SK-N-SH (cell line): ENCODE data around the gene HOXB9. TPM values are rescaled to one million over a fixed set of nuclear protein-coding genes. Genes with fewer than 3 reads are reported as not detected.

Source experiments
- CTCF ChIA-PET: fragments of 300-600, 350-600 bp; formaldehyde crosslinking; extraction: SDS; loops from one replicate; lab custom pipeline; 2021; lab: Yijun Ruan, JAX
- POLR2A ChIA-PET: fragments of 350-600 bp; sonication (Branson Sonifier 250); formaldehyde crosslinking; extraction: SDS; loops from one replicate; lab custom pipeline; 2020; ENCODE audit warnings: antibody characterized with exemption, inconsistent platforms; lab: Yijun Ruan, JAX
- DNase-seq: peaks from one replicate; pipeline ENCODE4 v3.0.0; 2012
- H2AFZ ChIP-seq: fragments of 200-600 bp; sonication (generic); 2 replicates; pipeline ENCODE4 v1.8.1; 2016; ENCODE audit warnings: antibody characterized with exemption, mild to moderate bottlenecking, low read depth
- H3F3A ChIP-seq: fragments of 200-600 bp; sonication (generic); replicated peaks from 2 replicates; pipeline ENCODE3; 2016; ENCODE audit warnings: antibody characterized with exemption, mild to moderate bottlenecking; ENCODE audit not compliant: insufficient read depth
- H3K27ac ChIP-seq, 2 experiments: fragments of 200-500 bp in 1 of 2; fragments of 200-600 bp in 1 of 2; sonication (Bioruptor generic) in 1 of 2; sonication (generic), shearing (Covaris generic) in 1 of 2; 2 replicates each; pipeline versions ENCODE4 v1.5.1 to v1.6.1; 2014 to 2016; ENCODE audit warnings: low read depth in 2 of 2, inconsistent platforms in 1 of 2, low read length in 1 of 2, mild to moderate bottlenecking in 1 of 2, mixed read lengths in 1 of 2
- H3K27me3 ChIP-seq: fragments of 200-600 bp; sonication (generic), shearing (Covaris generic); 2 replicates; pipeline ENCODE4 v1.6.1; 2016; ENCODE audit warnings: mixed run types; ENCODE audit not compliant: insufficient read depth
- H3K36me3 ChIP-seq, 2 experiments: fragments of 200-500 bp in 1 of 2; fragments of 200-600 bp in 1 of 2; sonication (Bioruptor generic) in 1 of 2; sonication (generic) in 1 of 2; replicated peaks in 1 of 2; 2 replicates each; pipeline versions ENCODE3 to v1.5.1; 2014 to 2016; ENCODE audit warnings: low read length in 1 of 2, mild to moderate bottlenecking in 1 of 2; ENCODE audit not compliant: insufficient read depth in 2 of 2, control insufficient read depth in 1 of 2
- H3K4me1 ChIP-seq, 2 experiments: fragments of 200-500 bp in 1 of 2; fragments of 200-600 bp in 1 of 2; sonication (Bioruptor generic) in 1 of 2; sonication (generic), shearing (Covaris generic) in 1 of 2; 2 replicates each; pipeline versions ENCODE4 v1.5.1 to v1.6.1; 2014 to 2016; ENCODE audit warnings: low read depth in 1 of 2, low read length in 1 of 2, mixed run types in 1 of 2; ENCODE audit not compliant: insufficient read depth in 2 of 2, control insufficient read depth in 1 of 2
- H3K4me2 ChIP-seq: fragments of 200-600 bp; sonication (generic), shearing (Covaris generic); 2 replicates; pipeline ENCODE4 v1.6.1; 2017; ENCODE audit warnings: mixed run types
- H3K4me3 ChIP-seq, 2 experiments: fragments of 200-500 bp in 1 of 2; fragments of 200-600 bp in 1 of 2; sonication (Bioruptor generic) in 1 of 2; sonication (generic), shearing (Covaris generic) in 1 of 2; 2 replicates each; pipeline versions ENCODE4 v1.5.1 to v1.8.1; 2014 to 2016; ENCODE audit warnings: low read depth in 2 of 2, inconsistent platforms in 1 of 2, low read length in 1 of 2, mild to moderate bottlenecking in 1 of 2, mixed read lengths in 1 of 2, moderate library complexity in 1 of 2
- H3K79me2 ChIP-seq: fragments of 200-600 bp; sonication (generic); 2 replicates; pipeline ENCODE4 v1.8.1; 2017; ENCODE audit warnings: mild to moderate bottlenecking; ENCODE audit not compliant: insufficient read depth
- H3K9ac ChIP-seq: fragments of 200-600 bp; sonication (generic); 2 replicates; pipeline ENCODE4 v1.6.1; 2017; ENCODE audit warnings: mixed run types
- H3K9me2 ChIP-seq: fragments of 200-600 bp; sonication (generic); 2 replicates; pipeline ENCODE4 v1.6.1; 2017; ENCODE audit warnings: mixed run types
- H3K9me3 ChIP-seq: fragments of 200-600 bp; sonication (generic); 2 replicates; pipeline ENCODE4 v1.6.1; 2017; ENCODE audit warnings: mixed run types, mild to moderate bottlenecking, moderate library complexity
- H4K20me1 ChIP-seq: fragments of 200-600 bp; sonication (generic); 2 replicates; pipeline ENCODE4 v1.6.1; 2017; ENCODE audit warnings: mild to moderate bottlenecking, mixed run types; ENCODE audit not compliant: insufficient read depth
- EP300 ChIP-seq, 2 experiments: IDR thresholded peaks; 2 replicates each; pipeline versions ENCODE4 v1.4.0 to v1.6.1; 2012; ENCODE audit warnings: borderline replicate concordance in 1 of 2, low read depth in 1 of 2, low read length in 1 of 2
- EZH2phosphoT487 ChIP-seq: fragments of 200-600 bp; sonication (generic); IDR thresholded peaks from 2 replicates; pipeline ENCODE4 v1.6.1; 2017; ENCODE audit warnings: low read depth, mixed run types, mild to moderate bottlenecking, antibody characterized with exemption, moderate library complexity, borderline replicate concordance
- RAD21 ChIP-seq: IDR thresholded peaks from 2 replicates; pipeline ENCODE4 v1.6.1; 2012; ENCODE audit warnings: mild to moderate bottlenecking, low read length
- TAF1 ChIP-seq: IDR thresholded peaks from 2 replicates; pipeline ENCODE4 v1.6.1; 2012; ENCODE audit warnings: low read depth, mild to moderate bottlenecking, low read length, moderate library complexity, borderline replicate concordance
- WGBS: methylation state at CpG from one replicate; pipeline ENCODE4 v1.1.6; 2017; ENCODE audit warnings: low lambda C conversion rate; 5-methylcytosine and 5-hydroxymethylcytosine counted together
- polyA plus RNA-seq, 3 experiments: library from polyadenylated mRNA; depleted of rRNA; stranded (reverse); fragments of >200 nt; gene quantifications; 2 replicates each; pipeline ENCODE4 v1.2.3, GENCODE V29; 2012
- TF ChIP-seq, protein P1 (sequence below): IDR thresholded peaks from 2 replicates; pipeline ENCODE4 v1.6.1; 2012; ENCODE audit warnings: mild to moderate bottlenecking, low read depth, low read length, moderate library complexity

HOXB9 gene
- polyA plus RNA-seq, 1 of the 3 experiments (the other 2 are of a cell fraction) = not detected

DNA sequence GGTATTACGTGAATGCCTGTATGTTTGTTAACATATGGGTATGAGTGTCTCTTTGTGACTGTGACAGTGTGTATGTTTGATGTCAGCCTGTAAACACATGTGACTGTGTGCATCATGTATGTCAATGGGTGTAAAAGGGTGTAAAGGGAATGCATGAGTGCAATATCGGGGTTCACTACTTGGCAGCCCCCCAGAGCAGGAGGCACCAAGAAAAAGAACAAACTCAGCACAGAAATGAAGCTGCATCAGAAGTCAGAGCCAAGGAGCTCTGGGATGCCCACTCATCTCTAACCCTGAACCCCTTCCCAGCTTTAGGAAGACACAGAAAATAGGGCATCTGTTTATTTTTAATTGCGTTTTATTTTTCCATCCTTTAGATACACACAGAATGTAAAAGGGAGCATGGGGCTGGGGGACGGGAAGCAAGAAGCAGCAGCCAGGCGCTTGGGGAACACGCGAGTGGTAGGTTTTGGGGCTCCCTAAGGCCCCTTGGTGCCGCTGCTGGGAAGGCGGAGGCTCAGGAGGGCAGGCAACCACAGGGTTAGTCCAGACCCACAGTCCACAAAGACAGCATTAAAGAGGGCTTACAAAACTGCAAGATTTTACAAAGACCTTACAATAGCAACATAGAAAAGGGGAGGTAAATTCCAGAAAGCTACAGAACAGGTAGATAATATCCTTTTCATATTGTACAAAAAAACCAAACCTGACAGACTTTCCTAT lies 19.1 kb downstream of the HOXB9 start:
- H3K79me2 ChIP-seq = no peaks in the 10 kb centered on the region
- no peaks in the 10 kb centered on the region for H3K9me3 ChIP-seq
- ChIA-PET POLR2A (no interaction called here), CTCF (interaction anchor here (0.9 to 1.9 kb wide), 9 partner anchors 11 to 454 kb away, joined by 3 to 14 read pairs (median 5); partner anchors contain the start of gene HOXB5)
- no peak overlapping the region for H3K27ac ChIP-seq
- H4K20me1 ChIP-seq = peaks cover 4% of the 10 kb centered on the region; the same call in 1 of the 2 replicates
- H3K36me3 ChIP-seq = no peaks in the 10 kb centered on the region
- peaks cover 100% of the 10 kb centered on the region for H3K27me3 ChIP-seq
- no peak for TF ChIP-seq EP300 (IDR thresholded peaks at IDR 0.05; ENCODE audit: borderline replicate concordance in 1 of 2, low read depth in 1 of 2, low read length in 1 of 2)
- peak; percentile 28; the same call in 1 of the 2 replicates for TF ChIP-seq EZH2phosphoT487
- TF ChIP-seq, protein P1, sequence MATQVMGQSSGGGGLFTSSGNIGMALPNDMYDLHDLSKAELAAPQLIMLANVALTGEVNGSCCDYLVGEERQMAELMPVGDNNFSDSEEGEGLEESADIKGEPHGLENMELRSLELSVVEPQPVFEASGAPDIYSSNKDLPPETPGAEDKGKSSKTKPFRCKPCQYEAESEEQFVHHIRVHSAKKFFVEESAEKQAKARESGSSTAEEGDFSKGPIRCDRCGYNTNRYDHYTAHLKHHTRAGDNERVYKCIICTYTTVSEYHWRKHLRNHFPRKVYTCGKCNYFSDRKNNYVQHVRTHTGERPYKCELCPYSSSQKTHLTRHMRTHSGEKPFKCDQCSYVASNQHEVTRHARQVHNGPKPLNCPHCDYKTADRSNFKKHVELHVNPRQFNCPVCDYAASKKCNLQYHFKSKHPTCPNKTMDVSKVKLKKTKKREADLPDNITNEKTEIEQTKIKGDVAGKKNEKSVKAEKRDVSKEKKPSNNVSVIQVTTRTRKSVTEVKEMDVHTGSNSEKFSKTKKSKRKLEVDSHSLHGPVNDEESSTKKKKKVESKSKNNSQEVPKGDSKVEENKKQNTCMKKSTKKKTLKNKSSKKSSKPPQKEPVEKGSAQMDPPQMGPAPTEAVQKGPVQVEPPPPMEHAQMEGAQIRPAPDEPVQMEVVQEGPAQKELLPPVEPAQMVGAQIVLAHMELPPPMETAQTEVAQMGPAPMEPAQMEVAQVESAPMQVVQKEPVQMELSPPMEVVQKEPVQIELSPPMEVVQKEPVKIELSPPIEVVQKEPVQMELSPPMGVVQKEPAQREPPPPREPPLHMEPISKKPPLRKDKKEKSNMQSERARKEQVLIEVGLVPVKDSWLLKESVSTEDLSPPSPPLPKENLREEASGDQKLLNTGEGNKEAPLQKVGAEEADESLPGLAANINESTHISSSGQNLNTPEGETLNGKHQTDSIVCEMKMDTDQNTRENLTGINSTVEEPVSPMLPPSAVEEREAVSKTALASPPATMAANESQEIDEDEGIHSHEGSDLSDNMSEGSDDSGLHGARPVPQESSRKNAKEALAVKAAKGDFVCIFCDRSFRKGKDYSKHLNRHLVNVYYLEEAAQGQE = no peak
- no peak overlapping the region for H2AFZ ChIP-seq
- 11% methylated on average over 9 of the region's 9 CpGs for WGBS
- H3K9me2 ChIP-seq = no peaks in the 10 kb centered on the region
- H3K4me2 ChIP-seq = no peak overlapping the region
- no peak overlapping the region for H3K4me3 ChIP-seq
- H3F3A ChIP-seq = no peaks in the 10 kb centered on the region
- no peak overlapping the region for H3K9ac ChIP-seq
- DNase-seq = no peak
- no peaks in the 10 kb centered on the region; a peak in 1 of 4 replicates for H3K4me1 ChIP-seq

DNA sequence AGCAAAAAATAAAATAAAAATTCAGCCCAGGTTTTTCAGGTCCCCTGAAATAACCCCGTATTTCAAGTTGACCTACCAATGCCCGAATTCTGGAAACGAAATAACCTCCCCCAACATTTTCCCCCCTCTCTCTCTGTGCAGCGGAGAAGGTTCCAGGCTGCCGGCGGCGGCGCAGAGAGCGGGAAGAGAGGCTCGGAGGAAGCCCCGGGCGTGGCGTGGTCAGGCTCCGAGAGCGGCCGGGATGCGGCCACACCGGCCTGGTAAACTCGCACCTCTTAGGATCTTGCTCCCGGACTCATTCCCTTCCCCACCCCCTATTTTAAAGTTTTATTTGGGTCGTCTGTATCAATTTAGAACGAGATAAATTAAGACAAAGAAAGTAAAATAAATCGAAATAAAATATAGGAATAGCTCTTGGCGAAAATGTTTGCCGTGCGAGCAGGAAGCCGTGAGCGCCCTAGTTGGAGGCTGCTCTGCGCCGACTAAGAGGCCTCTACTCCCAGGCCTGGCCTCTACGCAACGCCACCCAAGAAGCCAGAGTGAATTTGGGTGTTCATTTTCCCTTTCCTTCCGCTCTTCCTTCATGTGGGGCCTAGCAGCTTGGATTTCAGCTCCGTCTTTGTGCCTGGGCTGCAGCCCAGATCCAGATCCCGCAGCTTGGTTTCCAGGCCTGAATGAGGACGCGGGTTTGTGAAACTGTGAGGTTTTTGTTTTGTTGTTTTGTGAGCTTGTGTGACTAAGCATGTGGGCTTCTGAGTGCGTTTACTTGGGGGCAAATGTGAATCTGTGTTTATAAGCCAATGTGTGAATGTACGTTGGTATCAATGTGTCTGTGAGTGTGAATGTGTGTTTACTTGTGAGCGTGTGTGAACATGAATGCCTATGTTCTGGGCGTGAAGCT lies 19.9 kb downstream of the HOXB9 start:
- H3K79me2 ChIP-seq = no peaks in the 10 kb centered on the region
- no peak for DNase-seq
- peaks cover 4% of the 10 kb centered on the region; the same call in 1 of the 2 replicates for H4K20me1 ChIP-seq
- 26% methylated on average over 41 of the region's 41 CpGs for whole genome bisulfite sequencing
- H2AFZ ChIP-seq = no peak overlapping the region
- TF ChIP-seq EZH2phosphoT487 (peak; percentile 82; the same call in 1 of the 2 replicates), TAF1 (no peak), RAD21 (no peak)
- H3K4me2 ChIP-seq = no peak overlapping the region
- ChIA-PET POLR2A (no interaction called here), CTCF (interaction anchor here (0.9 to 1.8 kb wide), 7 partner anchors 10 to 453 kb away, joined by 3 to 14 read pairs (median 5); partner anchors contain the start of gene HOXB5)
- H3K9ac ChIP-seq = no peak overlapping the region
- H3K9me2 ChIP-seq = no peaks in the 10 kb centered on the region
- H3K4me1 ChIP-seq = no peaks in the 10 kb centered on the region; a peak in 1 of 4 replicates
- no peaks in the 10 kb centered on the region for H3F3A ChIP-seq
- H3K27me3 ChIP-seq = peaks cover 100% of the 10 kb centered on the region
- no peaks in the 10 kb centered on the region for H3K9me3 ChIP-seq
- no peak overlapping the region for H3K27ac ChIP-seq
- no peak overlapping the region for H3K4me3 ChIP-seq
- no peaks in the 10 kb centered on the region for H3K36me3 ChIP-seq
